Endodermal cell (in vitro differentiated cells): ENCODE data around the gene LMOD3. TPM values are rescaled to one million over a fixed set of nuclear protein-coding genes. Genes with fewer than 3 reads are reported as not detected.

Experiments
- DNase-seq: peaks from one replicate; pipeline ENCODE4 v3.0.0-alpha.2; 2017
- H3K27ac ChIP-seq: 2 replicates; pipeline ENCODE4 v1.5.1; 2013; ENCODE audit warnings: mild to moderate bottlenecking, low read depth, low read length, moderate library complexity
- H3K27me3 ChIP-seq: 2 replicates; pipeline ENCODE4 v1.6.1; 2013; ENCODE audit warnings: mild to moderate bottlenecking, low read length, moderate library complexity; ENCODE audit not compliant: insufficient read depth, control insufficient read depth, poor library complexity, severe bottlenecking
- H3K36me3 ChIP-seq: 2 replicates; pipeline ENCODE4 v1.7.0; 2013; ENCODE audit warnings: mild to moderate bottlenecking, low read length, moderate library complexity; ENCODE audit not compliant: control insufficient read depth, insufficient read depth
- H3K4me1 ChIP-seq: one replicate; pipeline ENCODE4 v1.7.0; 2013; ENCODE audit warnings: low read length; ENCODE audit not compliant: control insufficient read depth, insufficient read depth
- H3K4me3 ChIP-seq: 2 replicates; pipeline ENCODE4 v1.5.1; 2013; ENCODE audit warnings: mild to moderate bottlenecking, low read length, moderate library complexity
- H3K9ac ChIP-seq: 2 replicates; pipeline ENCODE4 v1.6.1; 2013; ENCODE audit warnings: mild to moderate bottlenecking, low read length, moderate library complexity; ENCODE audit not compliant: poor library complexity, severe bottlenecking; ENCODE audit errors: extremely low read depth
- H3K9me3 ChIP-seq: 2 replicates; pipeline ENCODE4 v1.6.1; 2013; ENCODE audit warnings: mild to moderate bottlenecking, low read length, moderate library complexity; ENCODE audit not compliant: control insufficient read depth
- H3K27ac Mint-ChIP-seq: 2 replicates; pipeline ENCODE4 v1.8.0; 2020; ENCODE audit warnings: mixed read lengths
- H3K27me3 Mint-ChIP-seq: 2 replicates; pipeline ENCODE4 v1.8.0; 2021; ENCODE audit warnings: mild to moderate bottlenecking, mixed read lengths; ENCODE audit not compliant: insufficient read depth
- H3K36me3 Mint-ChIP-seq: 2 replicates; pipeline ENCODE4 v1.8.0; 2020; ENCODE audit warnings: low read depth, mixed read lengths
- H3K4me1 Mint-ChIP-seq: 2 replicates; pipeline ENCODE4 v1.8.0; 2020; ENCODE audit warnings: mixed read lengths
- H3K4me3 Mint-ChIP-seq: 2 replicates; pipeline ENCODE4 v1.8.0; 2020; ENCODE audit warnings: mild to moderate bottlenecking, moderate library complexity, mixed read lengths
- H3K9me3 Mint-ChIP-seq: 2 replicates; pipeline ENCODE4 v1.8.0; 2020; ENCODE audit warnings: mild to moderate bottlenecking, mixed read lengths
- CTCF ChIP-seq: fragments of 200-600 bp; sonication (generic); conservative IDR thresholded peaks from 2 replicates; pipeline ENCODE4 v1.5.0; 2021; ENCODE audit warnings: antibody characterized with exemption, mild to moderate bottlenecking
- WGBS, 2 experiments: methylation state at CpG; one replicate each; pipeline versions ENCODE4 v1.1.5 to v1.1.7; 2013; ENCODE audit warnings: missing lambda C conversion rate in 2 of 2, mixed read lengths in 1 of 2; ENCODE audit not compliant: insufficient coverage in 1 of 2, insufficient read length in 1 of 2; 5-methylcytosine and 5-hydroxymethylcytosine counted together
- total RNA-seq, 2 donors: library from RNA; stranded (reverse); fragmentation: NEBNext Ultra II Directional in 1 of 2; extraction: Animal tissue kit (Norgen Biotek cat#: 25700) in 1 of 2; gene quantifications; 2 replicates in 1 of 2; 3 replicates in 1 of 2; pipeline ENCODE4 v1.2.1, GENCODE V29; 2021

LMOD3 gene
- total RNA-seq, 2 donors from 2014 or later: not detected

GRCh38 chr3:69079269-69080159 lies 42.9 kb downstream of the LMOD3 start:
- peak overlapping the region; percentile 95 for H3K4me3 ChIP-seq
- peak overlapping the region; percentile 85 for H3K27ac Mint-ChIP-seq
- H3K36me3 Mint-ChIP-seq: peaks cover 10% of the 10 kb centered on the region
- H3K9ac ChIP-seq: peak overlapping the region; percentile 75
- no peaks in the 10 kb centered on the region for H3K9me3 Mint-ChIP-seq
- TF ChIP-seq CTCF: no peak
- no peaks in the 10 kb centered on the region for H3K27me3 ChIP-seq
- peak overlapping the region; percentile 3 for H3K27ac ChIP-seq
- no peaks in the 10 kb centered on the region for H3K4me1 ChIP-seq
- DNase-seq: peak; percentile 68
- peaks cover 8% of the 10 kb centered on the region for H3K36me3 ChIP-seq
- peaks cover 28% of the 10 kb centered on the region for H3K4me1 Mint-ChIP-seq
- no peaks in the 10 kb centered on the region for H3K27me3 Mint-ChIP-seq
- H3K4me3 Mint-ChIP-seq: peak overlapping the region; percentile 79
- WGBS, 2 experiments: 10% methylated on average over 2 to 27 of the region's 29 CpGs
- no peaks in the 10 kb centered on the region for H3K9me3 ChIP-seq

DNA sequence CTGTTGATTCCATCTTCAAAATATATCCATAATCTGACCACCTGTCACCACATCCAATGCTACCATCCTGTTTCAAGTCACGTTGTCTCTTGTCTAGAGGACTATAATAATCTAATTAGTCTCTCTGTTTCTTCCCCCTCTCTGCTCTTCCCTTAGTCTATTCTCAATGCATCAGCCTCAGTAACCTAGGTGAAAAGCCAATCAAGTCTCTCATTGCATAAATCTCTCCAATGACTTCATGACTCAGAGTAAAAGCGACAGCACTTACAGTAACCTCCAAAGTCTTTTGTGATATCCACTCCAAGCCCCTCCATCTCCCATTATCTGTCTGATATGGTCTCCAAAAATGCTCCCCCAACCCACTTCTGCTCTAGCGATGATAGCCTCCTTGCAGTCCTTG lies 49.5 kb downstream of the LMOD3 start:
- DNase-seq: no peak
- H3K4me3 ChIP-seq: no peak overlapping the region
- H3K4me3 Mint-ChIP-seq: no peak overlapping the region
- H3K27ac Mint-ChIP-seq: no peak overlapping the region
- 92 to 95% methylated on average over 2 to 3 of the region's 3 CpGs for WGBS, 2 experiments
- no peak overlapping the region for H3K27ac ChIP-seq
- peaks cover 32% of the 10 kb centered on the region for H3K36me3 Mint-ChIP-seq
- no peaks in the 10 kb centered on the region for H3K9me3 ChIP-seq
- no peaks in the 10 kb centered on the region for H3K27me3 ChIP-seq
- H3K4me1 Mint-ChIP-seq: peaks cover 2% of the 10 kb centered on the region
- peaks cover 49% of the 10 kb centered on the region for H3K36me3 ChIP-seq
- no peak overlapping the region for H3K9ac ChIP-seq
- TF ChIP-seq CTCF: no peak
- no peaks in the 10 kb centered on the region for H3K4me1 ChIP-seq
- H3K27me3 Mint-ChIP-seq: no peaks in the 10 kb centered on the region
- no peaks in the 10 kb centered on the region for H3K9me3 Mint-ChIP-seq

DNA sequence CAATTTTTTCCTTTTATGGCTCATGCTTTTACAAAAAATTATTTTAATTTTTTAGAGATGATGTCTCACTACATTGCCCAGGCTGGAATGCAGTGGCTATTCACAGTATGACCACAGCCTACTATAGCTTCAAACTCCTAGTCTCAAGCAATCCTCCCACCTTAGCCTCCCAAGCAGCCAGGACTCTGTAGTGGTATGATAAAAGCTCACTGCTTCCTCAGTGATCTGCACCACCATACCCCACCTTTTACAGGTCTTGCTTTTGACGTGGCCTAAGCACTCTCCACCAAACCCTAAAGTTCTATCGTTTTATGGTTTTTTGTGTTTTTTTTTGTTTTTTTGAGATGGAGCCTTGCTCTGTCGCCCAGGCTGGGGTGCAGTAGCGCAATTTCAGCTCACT lies 56.3 kb downstream of the LMOD3 start:
- H3K4me3 ChIP-seq: no peak overlapping the region
- no peak for DNase-seq
- Mint-ChIP-seq H3K9me3 (no peaks in the 10 kb centered on the region), H3K4me3 (no peak overlapping the region), H3K27ac (no peak overlapping the region), H3K4me1 (no peaks in the 10 kb centered on the region), H3K36me3 (peaks cover 34% of the 10 kb centered on the region), H3K27me3 (no peaks in the 10 kb centered on the region)
- H3K27me3 ChIP-seq: no peaks in the 10 kb centered on the region
- no peak overlapping the region for H3K27ac ChIP-seq
- no peak for TF ChIP-seq CTCF
- 68% methylated on average over 4 of the region's 4 CpGs; no CpG with 5 or more reads in 1 of the 2 experiments for WGBS, 2 experiments
- peaks cover 5% of the 10 kb centered on the region for H3K9me3 ChIP-seq
- no peaks in the 10 kb centered on the region for H3K4me1 ChIP-seq
- peaks cover 56% of the 10 kb centered on the region for H3K36me3 ChIP-seq
- H3K9ac ChIP-seq: no peak overlapping the region
